ENCODE results near the gene CDH16.

Gene CDH16

GRCh38 chr16:66895689-66895979 is 23.1 kb downstream of the CDH16 start:
- no peak for DNase-seq

GRCh38 chr16:66894948-66895688 is 23.6 kb downstream of the CDH16 start:
- DNase-seq = peak; percentile 62

- no peak for DNase-seq
Measured at GRCh38 chr16:66894055-66894454, 24.6 kb downstream of the CDH16 start.

GRCh38 chr16:66891797-66892196 is 26.9 kb downstream of the CDH16 start:
- DNase-seq = no peak

- no peak for DNase-seq
Measured at GRCh38 chr16:66891360-66891759, 27.3 kb downstream of the CDH16 start.

GRCh38 chr16:66890799-66891198 is 27.9 kb downstream of the CDH16 start:
- no peak for DNase-seq

GRCh38 chr16:66889622-66890021 is 29.1 kb downstream of the CDH16 start:
- DNase-seq = no peak

- DNase-seq = no peak
Measured at GRCh38 chr16:66888647-66889615, 29.8 kb downstream of the CDH16 start.

- no peak for DNase-seq
Measured at GRCh38 chr16:66886914-66887313, 31.8 kb downstream of the CDH16 start.

- DNase-seq = no peak
Measured at GRCh38 chr16:66886321-66886720, 32.4 kb downstream of the CDH16 start.

- DNase-seq = no peak
Measured at GRCh38 chr16:66885491-66885890, 33.2 kb downstream of the CDH16 start.

GRCh38 chr16:66882702-66883101 is 36.0 kb downstream of the CDH16 start:
- no peak for DNase-seq

GRCh38 chr16:66881964-66882508 is 36.6 kb downstream of the CDH16 start:
- DNase-seq = no peak

GRCh38 chr16:66881560-66881959 is 37.1 kb downstream of the CDH16 start:
- no peak for DNase-seq

- DNase-seq = no peak
Measured at GRCh38 chr16:66881014-66881417, 37.7 kb downstream of the CDH16 start.

GRCh38 chr16:66880288-66881013 is 38.2 kb downstream of the CDH16 start, which contains the start of gene PDP2:
PDP2 (plus strand) TSS chr16:66880515; CDS start chr16:66884285, 3,770 bp downstream.
- peak; percentile 92 for DNase-seq

- peak; percentile 83 for DNase-seq
Measured at GRCh38 chr16:66878067-66878466, 40.6 kb downstream of the CDH16 start.

GRCh38 chr16:66874079-66874775 is 44.5 kb downstream of the CDH16 start:
- peak; percentile 33 for DNase-seq

GRCh38 chr16:66873685-66874055 is 45.0 kb downstream of the CDH16 start:
- DNase-seq = no peak

- DNase-seq = peak; percentile 94
Measured at GRCh38 chr16:66872943-66873684, 45.6 kb downstream of the CDH16 start.

GRCh38 chr16:66872559-66872942 is 46.1 kb downstream of the CDH16 start:
- no peak for DNase-seq

- no peak for DNase-seq
Measured at GRCh38 chr16:66871840-66872239, 46.8 kb downstream of the CDH16 start.

Data from stimulated activated CD4-positive, alpha-beta T cell treated with anti-CD3 and anti-CD28 coated beads, Interleukin-1b, Interleukin-23, amount 100 ng/mL, for 48 hours (primary cell).